Neuron (in vitro differentiated cells): ENCODE data around the gene KAZN.

Experiments used
- H2AFZ ChIP-seq: one replicate; pipeline ENCODE4 v1.6.1; 2013; ENCODE audit warnings: low read depth, mild to moderate bottlenecking, inconsistent platforms, low read length, moderate library complexity
- H3K27me3 ChIP-seq: one replicate; pipeline ENCODE4 v1.6.1; 2013; ENCODE audit warnings: low read length; ENCODE audit not compliant: insufficient read depth
- H3K36me3 ChIP-seq: one replicate; pipeline ENCODE4 v1.6.1; 2013; ENCODE audit warnings: low read length; ENCODE audit not compliant: insufficient read depth
- H3K4me1 ChIP-seq: one replicate; pipeline ENCODE4 v1.6.1; 2013; ENCODE audit warnings: low read length; ENCODE audit not compliant: insufficient read depth
- H3K4me3 ChIP-seq: 2 replicates; pipeline ENCODE4 v1.5.1; 2013; ENCODE audit warnings: mild to moderate bottlenecking, low read length, moderate library complexity
- H3K9me3 ChIP-seq: one replicate; pipeline ENCODE4 v1.6.1; 2013; ENCODE audit warnings: low read length

Gene KAZN

GRCh38 chr1:14681182-14681581 lies 82.7 kb downstream of the KAZN start:
- Histone ChIP-seq H3K9me3 (peaks cover 15% of the 10 kb centered on the region), H3K4me1 (no peaks in the 10 kb centered on the region), H3K4me3 (no peak overlapping the region), H3K27me3 (no peaks in the 10 kb centered on the region), H3K36me3 (no peaks in the 10 kb centered on the region), H2AFZ (no peak overlapping the region)

- Histone ChIP-seq H3K4me3 (no peak overlapping the region), H3K36me3 (no peaks in the 10 kb centered on the region), H3K4me1 (no peaks in the 10 kb centered on the region), H2AFZ (no peak overlapping the region), H3K9me3 (peaks cover 14% of the 10 kb centered on the region), H3K27me3 (no peaks in the 10 kb centered on the region)
Observed at GRCh38 chr1:14682941-14683621, 84.6 kb downstream of the KAZN start.

- no peak overlapping the region for H3K4me3 ChIP-seq
- no peaks in the 10 kb centered on the region for H3K27me3 ChIP-seq
- peaks cover 3% of the 10 kb centered on the region for H3K4me1 ChIP-seq
- H3K9me3 ChIP-seq = peaks cover 14% of the 10 kb centered on the region
- H2AFZ ChIP-seq = no peak overlapping the region
- H3K36me3 ChIP-seq = no peaks in the 10 kb centered on the region
Observed at GRCh38 chr1:14685078-14685477, 86.6 kb downstream of the KAZN start.

GRCh38 chr1:14686701-14687100 lies 88.2 kb downstream of the KAZN start:
- no peaks in the 10 kb centered on the region for H3K27me3 ChIP-seq
- no peaks in the 10 kb centered on the region for H3K36me3 ChIP-seq
- no peak overlapping the region for H2AFZ ChIP-seq
- H3K9me3 ChIP-seq = peaks cover 14% of the 10 kb centered on the region
- H3K4me3 ChIP-seq = no peak overlapping the region
- H3K4me1 ChIP-seq = peaks cover 8% of the 10 kb centered on the region

- Histone ChIP-seq H3K4me1 (peaks cover 8% of the 10 kb centered on the region), H3K27me3 (no peaks in the 10 kb centered on the region), H3K9me3 (peaks cover 14% of the 10 kb centered on the region), H3K4me3 (no peak overlapping the region), H2AFZ (no peak overlapping the region), H3K36me3 (peaks cover 2% of the 10 kb centered on the region)
Observed at GRCh38 chr1:14687147-14687546, 88.7 kb downstream of the KAZN start.

GRCh38 chr1:14689996-14690615 lies 91.6 kb downstream of the KAZN start:
- H2AFZ ChIP-seq = no peak overlapping the region
- no peaks in the 10 kb centered on the region for H3K27me3 ChIP-seq
- peaks cover 8% of the 10 kb centered on the region for H3K4me1 ChIP-seq
- H3K9me3 ChIP-seq = peaks cover 5% of the 10 kb centered on the region
- H3K4me3 ChIP-seq = no peak overlapping the region
- peaks cover 3% of the 10 kb centered on the region for H3K36me3 ChIP-seq

- H3K9me3 ChIP-seq = peaks cover 2% of the 10 kb centered on the region
- H3K36me3 ChIP-seq = peaks cover 3% of the 10 kb centered on the region
- H2AFZ ChIP-seq = no peak overlapping the region
- H3K4me3 ChIP-seq = no peak overlapping the region
- H3K4me1 ChIP-seq = peaks cover 11% of the 10 kb centered on the region
- H3K27me3 ChIP-seq = no peaks in the 10 kb centered on the region
Observed at GRCh38 chr1:14693949-14694348, 95.5 kb downstream of the KAZN start.

GRCh38 chr1:14694589-14694988 lies 96.1 kb downstream of the KAZN start:
- Histone ChIP-seq H3K4me3 (no peak overlapping the region), H3K4me1 (peaks cover 11% of the 10 kb centered on the region), H3K27me3 (no peaks in the 10 kb centered on the region), H3K9me3 (peaks cover 2% of the 10 kb centered on the region), H3K36me3 (peaks cover 3% of the 10 kb centered on the region), H2AFZ (no peak overlapping the region)

- H2AFZ ChIP-seq = no peak overlapping the region
- H3K4me3 ChIP-seq = no peak overlapping the region
- H3K4me1 ChIP-seq = peaks cover 3% of the 10 kb centered on the region
- no peaks in the 10 kb centered on the region for H3K27me3 ChIP-seq
- H3K36me3 ChIP-seq = peaks cover 3% of the 10 kb centered on the region
- H3K9me3 ChIP-seq = peaks cover 7% of the 10 kb centered on the region
Observed at GRCh38 chr1:14696761-14697160, 98.3 kb downstream of the KAZN start.

GRCh38 chr1:14697353-14697752 lies 98.9 kb downstream of the KAZN start:
- H2AFZ ChIP-seq = no peak overlapping the region
- no peak overlapping the region for H3K4me3 ChIP-seq
- no peaks in the 10 kb centered on the region for H3K27me3 ChIP-seq
- peaks cover 3% of the 10 kb centered on the region for H3K4me1 ChIP-seq
- H3K9me3 ChIP-seq = peaks cover 6% of the 10 kb centered on the region
- H3K36me3 ChIP-seq = no peaks in the 10 kb centered on the region

GRCh38 chr1:14698314-14698713 lies 99.8 kb downstream of the KAZN start:
- Histone ChIP-seq H3K4me3 (no peak overlapping the region), H2AFZ (no peak overlapping the region), H3K4me1 (peaks cover 3% of the 10 kb centered on the region), H3K27me3 (no peaks in the 10 kb centered on the region), H3K9me3 (peaks cover 5% of the 10 kb centered on the region), H3K36me3 (no peaks in the 10 kb centered on the region)

- H3K36me3 ChIP-seq = no peaks in the 10 kb centered on the region
- no peak overlapping the region for H2AFZ ChIP-seq
- no peak overlapping the region for H3K4me3 ChIP-seq
- peaks cover 3% of the 10 kb centered on the region for H3K4me1 ChIP-seq
- H3K9me3 ChIP-seq = peaks cover 11% of the 10 kb centered on the region
- H3K27me3 ChIP-seq = no peaks in the 10 kb centered on the region
Observed at GRCh38 chr1:14699620-14700019, 101.1 kb downstream of the KAZN start.

GRCh38 chr1:14704846-14705245 lies 106.4 kb downstream of the KAZN start:
- H3K36me3 ChIP-seq = peaks cover 21% of the 10 kb centered on the region
- H3K4me1 ChIP-seq = no peaks in the 10 kb centered on the region
- no peaks in the 10 kb centered on the region for H3K27me3 ChIP-seq
- H3K9me3 ChIP-seq = peaks cover 27% of the 10 kb centered on the region
- H3K4me3 ChIP-seq = no peak overlapping the region
- H2AFZ ChIP-seq = no peak overlapping the region

- H3K9me3 ChIP-seq = peaks cover 31% of the 10 kb centered on the region
- H3K4me1 ChIP-seq = no peaks in the 10 kb centered on the region
- H2AFZ ChIP-seq = no peak overlapping the region
- H3K27me3 ChIP-seq = no peaks in the 10 kb centered on the region
- peaks cover 28% of the 10 kb centered on the region for H3K36me3 ChIP-seq
- H3K4me3 ChIP-seq = no peak overlapping the region
Observed at GRCh38 chr1:14705824-14706223, 107.3 kb downstream of the KAZN start.
